OCI-LY1 (cell line): ENCODE data around the gene CMIP.

ENCODE experiments used
- H2AFZ ChIP-seq: fragments of 200-600 bp; sonication (generic), shearing (Covaris generic); 2 replicates; pipeline ENCODE4 v1.6.0; 2014; ENCODE audit warnings: antibody characterized with exemption, mild to moderate bottlenecking, low read length
- H3F3A ChIP-seq: fragments of 200-600 bp; sonication (generic), shearing (Covaris generic); 2 replicates; pipeline ENCODE4 v1.6.0; 2014; ENCODE audit warnings: mild to moderate bottlenecking, antibody characterized with exemption, low read length, moderate library complexity; ENCODE audit not compliant: insufficient read depth
- H3K27ac ChIP-seq: fragments of 200-600 bp; sonication (generic); 2 replicates; pipeline ENCODE4 v1.5.1; 2014; ENCODE audit warnings: low read length, mixed run types, mild to moderate bottlenecking, low read depth; ENCODE audit not compliant: poor library complexity, severe bottlenecking
- H3K27me3 ChIP-seq: fragments of 200-600 bp; sonication (generic); 2 replicates; pipeline ENCODE4 v1.6.0; 2014; ENCODE audit warnings: antibody characterized with exemption, mild to moderate bottlenecking, low read length, moderate library complexity; ENCODE audit not compliant: insufficient read depth
- H3K36me3 ChIP-seq: fragments of 200-600 bp; sonication (generic); 2 replicates; pipeline ENCODE4 v1.6.1; 2014; ENCODE audit warnings: mild to moderate bottlenecking, antibody characterized with exemption, low read length, moderate library complexity, mixed read lengths; ENCODE audit not compliant: insufficient read depth
- H3K4me1 ChIP-seq: fragments of 200-600 bp; sonication (generic); 2 replicates; pipeline ENCODE4 v1.5.1; 2014; ENCODE audit warnings: mild to moderate bottlenecking, low read length, moderate library complexity; ENCODE audit not compliant: insufficient read depth, severe bottlenecking
- H3K4me2 ChIP-seq: fragments of 200-600 bp; sonication (generic), shearing (Covaris generic); 2 replicates; pipeline ENCODE4 v1.6.1; 2014; ENCODE audit warnings: low read length
- H3K4me3 ChIP-seq: fragments of 200-600 bp; sonication (generic); 2 replicates; pipeline ENCODE4 v1.5.1; 2014; ENCODE audit warnings: low read length, low read depth, mild to moderate bottlenecking, mixed read lengths; ENCODE audit not compliant: poor library complexity, severe bottlenecking
- H3K79me2 ChIP-seq: fragments of 200-600 bp; shearing (Covaris generic); 2 replicates; pipeline ENCODE4 v1.6.1; 2016; ENCODE audit warnings: mixed run types, low read length, mixed read lengths; ENCODE audit not compliant: insufficient read depth
- H3K9ac ChIP-seq: fragments of 200-600 bp; sonication (generic), shearing (Covaris generic); 2 replicates; pipeline ENCODE4 v1.6.1; 2014; ENCODE audit warnings: mild to moderate bottlenecking, low read length, mixed read lengths
- H3K9me2 ChIP-seq: fragments of 200-600 bp; sonication (generic), shearing (Covaris generic); 2 replicates; pipeline ENCODE4 v1.6.1; 2014; ENCODE audit warnings: low read depth, mild to moderate bottlenecking, low read length, mixed read lengths
- H3K9me3 ChIP-seq: fragments of 200-600 bp; shearing (Covaris generic); 2 replicates; pipeline ENCODE4 v1.6.1; 2014; ENCODE audit warnings: low read length, mixed read lengths
- H4K20me1 ChIP-seq: fragments of 200-600 bp; sonication (generic), shearing (Covaris generic); 2 replicates; pipeline ENCODE4 v1.6.0; 2016; ENCODE audit warnings: mild to moderate bottlenecking, low read length; ENCODE audit not compliant: insufficient read depth
- EZH2 ChIP-seq: fragments of 200-600 bp; sonication (generic), shearing (Covaris generic); IDR thresholded peaks from 2 replicates; pipeline ENCODE4 v1.8.0; 2017; ENCODE audit warnings: borderline replicate concordance, mixed run types, mild to moderate bottlenecking, antibody characterized with exemption, low read length, moderate library complexity, mixed read lengths
- TF ChIP-seq, protein P1 (sequence below): fragments of 200-600 bp; sonication (generic), shearing (Covaris generic); IDR thresholded peaks from 2 replicates; pipeline ENCODE4 v1.5.1; 2017; ENCODE audit warnings: mild to moderate bottlenecking, antibody characterized with exemption, low read length, moderate library complexity, mixed read lengths

CMIP gene

DNA sequence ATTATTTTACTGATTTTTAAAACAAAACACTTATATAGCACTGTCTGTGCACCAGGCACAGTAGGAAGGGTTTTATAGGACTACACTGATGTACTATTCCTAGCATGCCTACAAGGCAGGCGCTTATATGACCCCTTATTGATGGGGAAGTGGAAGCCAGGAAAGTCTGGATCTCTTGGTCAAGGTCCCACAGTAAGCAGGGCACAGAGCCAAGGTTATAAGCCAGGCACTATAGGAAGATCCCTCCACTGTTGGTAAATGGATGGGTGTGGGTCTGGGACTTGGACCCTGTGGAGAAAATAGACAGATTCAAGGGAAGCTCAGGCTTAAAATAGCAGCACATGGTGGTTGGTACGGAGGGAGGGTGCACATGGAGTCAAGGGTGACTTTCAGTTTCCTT, 275.4 kb downstream of the CMIP start:
- Histone ChIP-seq H3F3A (no peaks in the 10 kb centered on the region; the same call in 1 of the 2 replicates), H3K79me2 (no peaks in the 10 kb centered on the region), H3K27ac (no peak overlapping the region), H3K9ac (no peak overlapping the region), H3K4me3 (no peak overlapping the region), H2AFZ (no peak overlapping the region), H3K9me2 (no peaks in the 10 kb centered on the region), H3K9me3 (no peaks in the 10 kb centered on the region), H3K36me3 (no peaks in the 10 kb centered on the region), H3K4me1 (peaks cover 42% of the 10 kb centered on the region), H4K20me1 (no peaks in the 10 kb centered on the region), H3K27me3 (no peaks in the 10 kb centered on the region), H3K4me2 (no peak overlapping the region)
- TF ChIP-seq EZH2, result no peak
- TF ChIP-seq, protein P1, sequence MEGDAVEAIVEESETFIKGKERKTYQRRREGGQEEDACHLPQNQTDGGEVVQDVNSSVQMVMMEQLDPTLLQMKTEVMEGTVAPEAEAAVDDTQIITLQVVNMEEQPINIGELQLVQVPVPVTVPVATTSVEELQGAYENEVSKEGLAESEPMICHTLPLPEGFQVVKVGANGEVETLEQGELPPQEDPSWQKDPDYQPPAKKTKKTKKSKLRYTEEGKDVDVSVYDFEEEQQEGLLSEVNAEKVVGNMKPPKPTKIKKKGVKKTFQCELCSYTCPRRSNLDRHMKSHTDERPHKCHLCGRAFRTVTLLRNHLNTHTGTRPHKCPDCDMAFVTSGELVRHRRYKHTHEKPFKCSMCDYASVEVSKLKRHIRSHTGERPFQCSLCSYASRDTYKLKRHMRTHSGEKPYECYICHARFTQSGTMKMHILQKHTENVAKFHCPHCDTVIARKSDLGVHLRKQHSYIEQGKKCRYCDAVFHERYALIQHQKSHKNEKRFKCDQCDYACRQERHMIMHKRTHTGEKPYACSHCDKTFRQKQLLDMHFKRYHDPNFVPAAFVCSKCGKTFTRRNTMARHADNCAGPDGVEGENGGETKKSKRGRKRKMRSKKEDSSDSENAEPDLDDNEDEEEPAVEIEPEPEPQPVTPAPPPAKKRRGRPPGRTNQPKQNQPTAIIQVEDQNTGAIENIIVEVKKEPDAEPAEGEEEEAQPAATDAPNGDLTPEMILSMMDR, result no peak

- no peak overlapping the region for H3K4me3 ChIP-seq
- H3K9me2 ChIP-seq, result no peaks in the 10 kb centered on the region
- H3F3A ChIP-seq, result no peaks in the 10 kb centered on the region; the same call in 1 of the 2 replicates
- H3K27me3 ChIP-seq, result no peaks in the 10 kb centered on the region
- H3K36me3 ChIP-seq, result no peaks in the 10 kb centered on the region
- H3K27ac ChIP-seq, result no peak overlapping the region
- H4K20me1 ChIP-seq, result no peaks in the 10 kb centered on the region
- no peaks in the 10 kb centered on the region for H3K9me3 ChIP-seq
- peaks cover 29% of the 10 kb centered on the region for H3K4me1 ChIP-seq
- TF ChIP-seq, protein P1, result peak; percentile 25; the same call in 1 of the 2 replicates
- no peak for TF ChIP-seq EZH2
- H3K79me2 ChIP-seq, result no peaks in the 10 kb centered on the region
- H2AFZ ChIP-seq, result no peak overlapping the region
- no peak overlapping the region for H3K4me2 ChIP-seq
- no peak overlapping the region for H3K9ac ChIP-seq
Observed at GRCh38 chr16:81720973-81721906, 276.6 kb downstream of the CMIP start.

DNA sequence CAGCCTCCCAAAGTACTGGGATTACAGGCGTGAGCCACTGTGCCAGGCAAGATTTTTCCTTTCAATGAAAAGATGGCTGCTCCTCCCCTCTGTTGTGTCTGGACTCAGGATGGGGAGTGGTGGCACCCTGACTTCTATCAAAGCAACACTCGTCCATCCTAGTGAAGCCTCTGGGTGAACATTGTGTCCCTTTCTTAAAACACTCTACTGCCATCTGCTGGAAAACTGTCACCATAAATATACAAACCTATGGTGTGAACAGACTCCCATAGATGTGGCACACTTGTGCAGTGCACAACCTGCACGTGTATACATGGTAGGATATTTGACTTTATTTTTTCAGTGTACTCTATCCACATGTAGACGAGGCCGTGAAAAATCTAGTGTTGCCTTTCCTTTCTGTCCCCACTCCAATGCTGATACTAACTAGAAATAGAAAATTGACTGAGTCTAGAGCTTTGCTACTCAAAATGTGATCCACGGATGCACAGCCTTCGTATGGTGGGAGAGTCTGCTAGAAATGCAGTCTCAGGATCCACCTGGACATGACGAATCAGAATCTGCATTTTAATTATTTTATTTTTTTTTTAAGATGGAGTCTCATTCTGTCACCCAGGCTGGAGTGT, 278.6 kb downstream of the CMIP start:
- Histone ChIP-seq H3K27ac (peak overlapping the region; percentile 22), H3K9ac (no peak overlapping the region), H3K4me1 (peaks cover 19% of the 10 kb centered on the region), H3K4me2 (no peak overlapping the region), H3K36me3 (no peaks in the 10 kb centered on the region), H3K4me3 (no peak overlapping the region), H3K27me3 (no peaks in the 10 kb centered on the region), H3K9me2 (no peaks in the 10 kb centered on the region), H3F3A (no peaks in the 10 kb centered on the region), H3K9me3 (no peaks in the 10 kb centered on the region), H2AFZ (no peak overlapping the region), H3K79me2 (no peaks in the 10 kb centered on the region), H4K20me1 (no peaks in the 10 kb centered on the region)
- no peak for TF ChIP-seq EZH2
- TF ChIP-seq, protein P1, result peak; percentile 77
